GM12878 (cell line): Measurements from ENCODE around the gene WNT3A. TPM values are rescaled to one million over a fixed set of nuclear protein-coding genes. Genes with fewer than 3 reads are reported as not detected.

ENCODE experiments used
- ATAC-seq: fragments of 200-7000 bp; cut with Tn5 transposase; 3 replicates; pipeline ENCODE4 v1.9.1; 2020; ENCODE audit warnings: mild to moderate bottlenecking, moderate library complexity
- BruUV-seq: library from RNA; stranded (reverse); fragments of 400-500 nt; replicated peaks from 2 replicates; lab custom pipeline; 2021; lab: Mats Ljungman, UMichigan
- CTCF ChIA-PET: fragments of 300-600 bp; sonication (Branson Sonifier 250); formaldehyde crosslinking; extraction: SDS; loops from one replicate; lab custom pipeline; 2021; ENCODE audit warnings: inconsistent platforms; lab: Yijun Ruan, JAX
- POLR2A ChIA-PET: fragments of 350-600 bp; formaldehyde crosslinking; extraction: SDS; loops from one replicate; lab custom pipeline; 2021; ENCODE audit warnings: inconsistent platforms; lab: Charles Lee
- RAD21 ChIA-PET: fragments of 300-600 bp; sonication (Branson Sonifier 250); formaldehyde crosslinking; loops from one replicate; lab custom pipeline; 2023; ENCODE audit warnings: antibody characterized with exemption; ENCODE audit not compliant: unreplicated experiment; lab: Charles Lee
- SMC1A ChIA-PET: fragments of 300-600 bp; sonication (Branson Sonifier 250); formaldehyde crosslinking; loops from one replicate; lab custom pipeline; 2023; ENCODE audit not compliant: unreplicated experiment, uncharacterized antibody; lab: Charles Lee
- DNase-seq: peaks from one replicate; pipeline ENCODE4 v3.0.0-alpha.2; 2011; ENCODE audit warnings: low read depth, low spot score
- FAIRE-seq: peaks from 3 replicates; lab custom pipeline; 2011; peaks lifted over from hg19 to GRCh38; lab: Jason Lieb, UNC
- H2AFZ ChIP-seq: 2 replicates; pipeline ENCODE4 v1.6.0; 2011; ENCODE audit warnings: low read depth, low read length, control low read depth; ENCODE audit not compliant: control insufficient read depth
- H3K27ac ChIP-seq: 2 replicates; pipeline ENCODE4 v1.5.1; 2011; ENCODE audit warnings: control low read depth; ENCODE audit not compliant: control insufficient read depth, insufficient read depth
- H3K27me3 ChIP-seq, 2 experiments: replicated peaks in 1 of 2; 2 replicates each; pipeline versions ENCODE4 v1.6.0 to v1.6.1; 2011; ENCODE audit warnings: low read length in 1 of 2; ENCODE audit not compliant: control insufficient read depth in 2 of 2, insufficient read depth in 2 of 2
- H3K36me3 ChIP-seq, 2 experiments: 2 replicates each; pipeline ENCODE4 v1.5.1; 2011; ENCODE audit warnings: low read length in 1 of 2; ENCODE audit not compliant: control insufficient read depth in 2 of 2, insufficient read depth in 2 of 2
- H3K4me1 ChIP-seq: 2 replicates; pipeline ENCODE4 v1.6.1; 2011; ENCODE audit warnings: mild to moderate bottlenecking, low read length, moderate library complexity, mixed read lengths; ENCODE audit not compliant: control insufficient read depth, insufficient read depth
- H3K4me2 ChIP-seq: 2 replicates; pipeline ENCODE4 v1.6.0; 2011; ENCODE audit warnings: control low read depth; ENCODE audit not compliant: control insufficient read depth, insufficient read depth
- H3K4me3 ChIP-seq: fragments of 200-600 bp; sonication (generic); 2 replicates; pipeline ENCODE4 v1.5.1; 2016
- H3K79me2 ChIP-seq: 2 replicates; pipeline ENCODE4 v1.6.0; 2011; ENCODE audit warnings: low read length; ENCODE audit not compliant: control insufficient read depth, insufficient read depth
- H3K9ac ChIP-seq: 2 replicates; pipeline ENCODE4 v1.8.0; 2011; ENCODE audit warnings: low read length, control low read depth, mixed read lengths; ENCODE audit not compliant: control insufficient read depth, insufficient read depth
- H3K9me3 ChIP-seq: replicated peaks from 3 replicates; pipeline ENCODE4 v1.5.1; 2011; ENCODE audit warnings: mild to moderate bottlenecking, low read length; ENCODE audit not compliant: control insufficient read depth, insufficient read depth
- H4K20me1 ChIP-seq: 2 replicates; pipeline ENCODE4 v1.6.0; 2011; ENCODE audit not compliant: control insufficient read depth, insufficient read depth
- BHLHE40 ChIP-seq, 2 experiments: fragments of 450-650 bp in 1 of 2; IDR thresholded peaks; 2 replicates each; pipeline ENCODE4 v1.6.1; 2011 to 2017; ENCODE audit warnings: low read depth in 2 of 2, borderline replicate concordance in 1 of 2, improper control_type of control experiment in 1 of 2, low read length in 1 of 2, mild to moderate bottlenecking in 1 of 2
- TCF3 ChIP-seq: IDR thresholded peaks from 2 replicates; pipeline ENCODE4 v1.6.1; 2012; ENCODE audit warnings: low read depth, mild to moderate bottlenecking, low read length, borderline replicate concordance; ENCODE audit not compliant: insufficient read depth
- WGBS: methylation state at CpG from one replicate; pipeline ENCODE4 v1.1.6; 2016; ENCODE audit warnings: low lambda C conversion rate; ENCODE audit not compliant: insufficient replicate concordance, insufficient coverage; ENCODE audit errors: missing lambda C conversion rate; 5-methylcytosine and 5-hydroxymethylcytosine counted together
- in situ Hi-C: fragments of 300-500 bp; cut with MboI; formaldehyde crosslinking; loops from 9 replicates; pipeline ENCODE4 v1.14.3; 2018; ENCODE audit warnings: mixed read lengths
- intact Hi-C: fragments of 100-400 bp; cut with micrococcal nuclease; formaldehyde crosslinking; loops from one replicate; pipeline ENCODE4 v1.14.2; 2022; ENCODE audit not compliant: unreplicated experiment
- polyA plus RNA-seq, 11 experiments: library from polyadenylated mRNA; depleted of rRNA in 4 of 11; unstranded in 6 of 11; stranded (reverse) in 5 of 11; fragments of >200 nt; fragmentation: Nextera tagmentation in 4 of 11; fragmentation: Illumina TruSeq in 1 of 11; extraction: Ambion mirVana in 4 of 11; extraction: Trizol in 1 of 11; gene quantifications; 1 replicate in 1 of 11; 2 replicates in 10 of 11; pipeline versions ENCODE4 v1.2.1 to v1.2.3, GENCODE V29; 2011 to 2016; ENCODE audit warnings: inconsistent platforms in 2 of 11, missing spikeins in 2 of 11, low read depth in 1 of 11
- total RNA-seq, 4 experiments: library from RNA; depleted of rRNA in 3 of 4; stranded (reverse); fragments of >200 nt in 3 of 4; fragmentation: Illumina TruSeq in 1 of 4; extraction: Trizol in 1 of 4; gene quantifications; 2 replicates each; pipeline versions ENCODE4 v1.2.1 to v1.2.3, GENCODE V29; 2013 to 2021
- TF ChIP-seq, protein P1 (sequence below): fragments of 450-650 bp; formaldehyde crosslinking; IDR thresholded peaks from 2 replicates; pipeline ENCODE4 v1.4.0; 2022; ENCODE audit warnings: mild to moderate bottlenecking, moderate library complexity

The WNT3A gene
- total and polyA plus RNA-seq, 10 of the 15 experiments (the other 5 are each of a cell fraction or from before 2014, with no cell fraction given): 0.16 TPM; not detected in 9

DNA sequence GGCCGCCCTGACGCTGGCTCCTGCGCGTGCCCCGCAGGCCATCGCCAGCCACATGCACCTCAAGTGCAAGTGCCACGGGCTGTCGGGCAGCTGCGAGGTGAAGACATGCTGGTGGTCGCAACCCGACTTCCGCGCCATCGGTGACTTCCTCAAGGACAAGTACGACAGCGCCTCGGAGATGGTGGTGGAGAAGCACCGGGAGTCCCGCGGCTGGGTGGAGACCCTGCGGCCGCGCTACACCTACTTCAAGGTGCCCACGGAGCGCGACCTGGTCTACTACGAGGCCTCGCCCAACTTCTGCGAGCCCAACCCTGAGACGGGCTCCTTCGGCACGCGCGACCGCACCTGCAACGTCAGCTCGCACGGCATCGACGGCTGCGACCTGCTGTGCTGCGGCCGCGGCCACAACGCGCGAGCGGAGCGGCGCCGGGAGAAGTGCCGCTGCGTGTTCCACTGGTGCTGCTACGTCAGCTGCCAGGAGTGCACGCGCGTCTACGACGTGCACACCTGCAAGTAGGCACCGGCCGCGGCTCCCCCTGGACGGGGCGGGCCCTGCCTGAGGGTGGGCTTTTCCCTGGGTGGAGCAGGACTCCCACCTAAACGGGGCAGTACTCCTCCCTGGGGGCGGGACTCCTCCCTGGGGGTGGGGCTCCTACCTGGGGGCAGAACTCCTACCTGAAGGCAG, 52.3 kb downstream of the WNT3A start:
- in situ Hi-C loops (no loop called here), intact Hi-C loops (no loop called here)
- Histone ChIP-seq H3K27me3 (peaks cover 0 to 7% of the 10 kb centered on the region in 2 experiments; a peak in 3 of 4 replicates), H3K9ac (no peak overlapping the region), H3K4me3 (no peak overlapping the region), H3K27ac (no peak overlapping the region), H2AFZ (no peak overlapping the region), H3K36me3 (no peaks in the 10 kb centered on the region), H3K4me1 (no peaks in the 10 kb centered on the region), H4K20me1 (no peaks in the 10 kb centered on the region), H3K79me2 (no peaks in the 10 kb centered on the region), H3K9me3 (no peaks in the 10 kb centered on the region; the same call in 2 of the 3 replicates), H3K4me2 (peak overlapping the region; percentile 38; the same call in 1 of the 2 replicates)
- FAIRE-seq (no peak), ATAC-seq (peak; percentile 35), DNase-seq (no peak)
- WGBS: 18% methylated on average over 65 of the region's 66 CpGs
- ChIA-PET RAD21 (no interaction called here), CTCF (no interaction called here), SMC1A (no interaction called here), POLR2A (no interaction called here)
- BruUV-seq: no TSS peak
- 0 out of 2 replicates have a peak, but pooled peaks have one; percentile 16 for TF ChIP-seq TCF3
- TF ChIP-seq, protein P1, sequence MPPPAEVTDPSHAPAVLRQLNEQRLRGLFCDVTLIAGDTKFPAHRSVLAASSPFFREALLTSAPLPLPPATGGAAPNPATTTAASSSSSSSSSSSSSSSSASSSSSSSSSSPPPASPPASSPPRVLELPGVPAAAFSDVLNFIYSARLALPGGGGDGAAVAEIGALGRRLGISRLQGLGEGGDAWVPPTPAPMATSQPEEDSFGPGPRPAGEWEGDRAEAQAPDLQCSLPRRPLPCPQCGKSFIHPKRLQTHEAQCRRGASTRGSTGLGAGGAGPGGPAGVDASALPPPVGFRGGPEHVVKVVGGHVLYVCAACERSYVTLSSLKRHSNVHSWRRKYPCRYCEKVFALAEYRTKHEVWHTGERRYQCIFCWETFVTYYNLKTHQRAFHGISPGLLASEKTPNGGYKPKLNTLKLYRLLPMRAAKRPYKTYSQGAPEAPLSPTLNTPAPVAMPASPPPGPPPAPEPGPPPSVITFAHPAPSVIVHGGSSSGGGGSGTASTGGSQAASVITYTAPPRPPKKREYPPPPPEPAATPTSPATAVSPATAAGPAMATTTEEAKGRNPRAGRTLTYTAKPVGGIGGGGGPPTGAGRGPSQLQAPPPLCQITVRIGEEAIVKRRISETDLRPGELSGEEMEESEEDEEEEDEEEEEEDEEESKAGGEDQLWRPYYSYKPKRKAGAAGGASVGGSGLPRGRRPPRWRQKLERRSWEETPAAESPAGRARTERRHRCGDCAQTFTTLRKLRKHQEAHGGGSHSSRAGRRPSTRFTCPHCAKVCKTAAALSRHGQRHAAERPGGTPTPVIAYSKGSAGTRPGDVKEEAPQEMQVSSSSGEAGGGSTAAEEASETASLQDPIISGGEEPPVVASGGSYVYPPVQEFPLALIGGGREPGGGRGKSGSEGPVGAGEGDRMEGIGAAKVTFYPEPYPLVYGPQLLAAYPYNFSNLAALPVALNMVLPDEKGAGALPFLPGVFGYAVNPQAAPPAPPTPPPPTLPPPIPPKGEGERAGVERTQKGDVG (CRISPR knock-in tag): no peak
- peak in 1 of 2 experiments; percentile 31; a peak in 1 of 4 replicates for TF ChIP-seq BHLHE40 (IDR thresholded peaks at IDR 0.05; ENCODE audit: borderline replicate concordance in 1 of 2, low read depth in 2 of 2, low read length in 1 of 2)
